GM12878 (cell line): Measurements from ENCODE around the gene UBE2QL1. TPM values are rescaled to one million over a fixed set of nuclear protein-coding genes. Genes with fewer than 3 reads are reported as not detected.

Experiments used
- ATAC-seq: fragments of 200-7000 bp; cut with Tn5 transposase; 3 replicates; pipeline ENCODE4 v1.9.1; 2020; ENCODE audit warnings: mild to moderate bottlenecking, moderate library complexity
- BruUV-seq: library from RNA; stranded (reverse); fragments of 400-500 nt; replicated peaks from 2 replicates; lab custom pipeline; 2021; lab: Mats Ljungman, UMichigan
- CTCF ChIA-PET: fragments of 300-600 bp; sonication (Branson Sonifier 250); formaldehyde crosslinking; extraction: SDS; loops from one replicate; lab custom pipeline; 2021; ENCODE audit warnings: inconsistent platforms; lab: Yijun Ruan, JAX
- POLR2A ChIA-PET: fragments of 350-600 bp; formaldehyde crosslinking; extraction: SDS; loops from one replicate; lab custom pipeline; 2021; ENCODE audit warnings: inconsistent platforms; lab: Charles Lee
- RAD21 ChIA-PET: fragments of 300-600 bp; sonication (Branson Sonifier 250); formaldehyde crosslinking; loops from one replicate; lab custom pipeline; 2023; ENCODE audit warnings: antibody characterized with exemption; ENCODE audit not compliant: unreplicated experiment; lab: Charles Lee
- SMC1A ChIA-PET: fragments of 300-600 bp; sonication (Branson Sonifier 250); formaldehyde crosslinking; loops from one replicate; lab custom pipeline; 2023; ENCODE audit not compliant: unreplicated experiment, uncharacterized antibody; lab: Charles Lee
- DNase-seq: peaks from one replicate; pipeline ENCODE4 v3.0.0-alpha.2; 2011; ENCODE audit warnings: low read depth, low spot score
- FAIRE-seq: peaks from 3 replicates; lab custom pipeline; 2011; peaks lifted over from hg19 to GRCh38; lab: Jason Lieb, UNC
- H2AFZ ChIP-seq: 2 replicates; pipeline ENCODE4 v1.6.0; 2011; ENCODE audit warnings: low read depth, low read length, control low read depth; ENCODE audit not compliant: control insufficient read depth
- H3K27ac ChIP-seq: 2 replicates; pipeline ENCODE4 v1.5.1; 2011; ENCODE audit warnings: control low read depth; ENCODE audit not compliant: control insufficient read depth, insufficient read depth
- H3K27me3 ChIP-seq, 2 experiments: replicated peaks in 1 of 2; 2 replicates each; pipeline versions ENCODE4 v1.6.0 to v1.6.1; 2011; ENCODE audit warnings: low read length in 1 of 2; ENCODE audit not compliant: control insufficient read depth in 2 of 2, insufficient read depth in 2 of 2
- H3K36me3 ChIP-seq, 2 experiments: 2 replicates each; pipeline ENCODE4 v1.5.1; 2011; ENCODE audit warnings: low read length in 1 of 2; ENCODE audit not compliant: control insufficient read depth in 2 of 2, insufficient read depth in 2 of 2
- H3K4me1 ChIP-seq: 2 replicates; pipeline ENCODE4 v1.6.1; 2011; ENCODE audit warnings: mild to moderate bottlenecking, low read length, moderate library complexity, mixed read lengths; ENCODE audit not compliant: control insufficient read depth, insufficient read depth
- H3K4me2 ChIP-seq: 2 replicates; pipeline ENCODE4 v1.6.0; 2011; ENCODE audit warnings: control low read depth; ENCODE audit not compliant: control insufficient read depth, insufficient read depth
- H3K4me3 ChIP-seq: fragments of 200-600 bp; sonication (generic); 2 replicates; pipeline ENCODE4 v1.5.1; 2016
- H3K79me2 ChIP-seq: 2 replicates; pipeline ENCODE4 v1.6.0; 2011; ENCODE audit warnings: low read length; ENCODE audit not compliant: control insufficient read depth, insufficient read depth
- H3K9ac ChIP-seq: 2 replicates; pipeline ENCODE4 v1.8.0; 2011; ENCODE audit warnings: low read length, control low read depth, mixed read lengths; ENCODE audit not compliant: control insufficient read depth, insufficient read depth
- H3K9me3 ChIP-seq: replicated peaks from 3 replicates; pipeline ENCODE4 v1.5.1; 2011; ENCODE audit warnings: mild to moderate bottlenecking, low read length; ENCODE audit not compliant: control insufficient read depth, insufficient read depth
- H4K20me1 ChIP-seq: 2 replicates; pipeline ENCODE4 v1.6.0; 2011; ENCODE audit not compliant: control insufficient read depth, insufficient read depth
- CHD4 ChIP-seq: fragments of 200-600 bp; sonication (generic); IDR thresholded peaks from 2 replicates; pipeline ENCODE4 v1.6.1; 2016; ENCODE audit warnings: mild to moderate bottlenecking
- FOXK2 ChIP-seq: fragments of 450-650 bp; IDR thresholded peaks from 2 replicates; pipeline ENCODE4 v1.6.1; 2017; ENCODE audit warnings: mild to moderate bottlenecking, moderate library complexity
- HCFC1 ChIP-seq: fragments of 150-350 bp; IDR thresholded peaks from 2 replicates; pipeline ENCODE4 v1.6.1; 2014; ENCODE audit warnings: low read length
- MYB ChIP-seq: fragments of 150-350 bp; IDR thresholded peaks from 2 replicates; pipeline ENCODE4 v1.6.1; 2014; ENCODE audit warnings: mild to moderate bottlenecking, low read depth, low read length, borderline replicate concordance
- NFXL1 ChIP-seq: fragments of 450-650 bp; IDR thresholded peaks from 2 replicates; pipeline ENCODE4 v1.6.1; 2017; ENCODE audit warnings: antibody characterized with exemption, mild to moderate bottlenecking, borderline replicate concordance
- RBBP5 ChIP-seq: fragments of 200-600 bp; sonication (generic); conservative IDR thresholded peaks from 2 replicates; pipeline ENCODE4 v1.6.1; 2016
- RFX5 ChIP-seq: IDR thresholded peaks from 2 replicates; pipeline ENCODE4 v1.6.1; 2011; ENCODE audit warnings: low read depth, low read length, improper control_type of control experiment
- SMAD1 ChIP-seq: fragments of 450-650 bp; IDR thresholded peaks from 2 replicates; pipeline ENCODE4 v1.6.1; 2018; ENCODE audit warnings: mild to moderate bottlenecking, low read depth; ENCODE audit not compliant: partially characterized antibody
- SP1 ChIP-seq: IDR thresholded peaks from one replicate; pipeline ENCODE4 v1.6.1; 2011; ENCODE audit warnings: low read depth, low read length
- SRF ChIP-seq, 2 experiments: IDR thresholded peaks; 2 replicates each; pipeline ENCODE4 v1.6.1; 2011; ENCODE audit warnings: low read depth in 2 of 2, low read length in 2 of 2, mild to moderate bottlenecking in 1 of 2, moderate library complexity in 1 of 2
- TBL1XR1 ChIP-seq: IDR thresholded peaks from 2 replicates; pipeline ENCODE4 v1.6.1; 2012; ENCODE audit warnings: low read depth, low read length, improper control_type of control experiment
- USF2 ChIP-seq: IDR thresholded peaks from 2 replicates; pipeline ENCODE4 v1.6.1; 2011; ENCODE audit warnings: low read depth, low read length, improper control_type of control experiment, borderline replicate concordance
- WGBS: methylation state at CpG from one replicate; pipeline ENCODE4 v1.1.6; 2016; ENCODE audit warnings: low lambda C conversion rate; ENCODE audit not compliant: insufficient replicate concordance, insufficient coverage; ENCODE audit errors: missing lambda C conversion rate; 5-methylcytosine and 5-hydroxymethylcytosine counted together
- in situ Hi-C: fragments of 300-500 bp; cut with MboI; formaldehyde crosslinking; loops from 9 replicates; pipeline ENCODE4 v1.14.3; 2018; ENCODE audit warnings: mixed read lengths
- intact Hi-C: fragments of 100-400 bp; cut with micrococcal nuclease; formaldehyde crosslinking; loops from one replicate; pipeline ENCODE4 v1.14.2; 2022; ENCODE audit not compliant: unreplicated experiment
- polyA plus RNA-seq, 11 experiments: library from polyadenylated mRNA; depleted of rRNA in 4 of 11; unstranded in 6 of 11; stranded (reverse) in 5 of 11; fragments of >200 nt; fragmentation: Nextera tagmentation in 4 of 11; fragmentation: Illumina TruSeq in 1 of 11; extraction: Ambion mirVana in 4 of 11; extraction: Trizol in 1 of 11; gene quantifications; 1 replicate in 1 of 11; 2 replicates in 10 of 11; pipeline versions ENCODE4 v1.2.1 to v1.2.3, GENCODE V29; 2011 to 2016; ENCODE audit warnings: inconsistent platforms in 2 of 11, missing spikeins in 2 of 11, low read depth in 1 of 11
- total RNA-seq, 4 experiments: library from RNA; depleted of rRNA in 3 of 4; stranded (reverse); fragments of >200 nt in 3 of 4; fragmentation: Illumina TruSeq in 1 of 4; extraction: Trizol in 1 of 4; gene quantifications; 2 replicates each; pipeline versions ENCODE4 v1.2.1 to v1.2.3, GENCODE V29; 2013 to 2021
- TF ChIP-seq, protein P1 (sequence below): fragments of 150-350 bp; IDR thresholded peaks from 2 replicates; pipeline ENCODE4 v1.6.1; 2014; ENCODE audit warnings: mild to moderate bottlenecking, low read depth, low read length
- TF ChIP-seq, protein P2 (sequence below): fragments of 450-650 bp; IDR thresholded peaks from 2 replicates; pipeline ENCODE4 v1.6.1; 2017; ENCODE audit warnings: borderline replicate concordance

UBE2QL1 gene
- total and polyA plus RNA-seq, 10 of the 15 experiments (the other 5 are each of a cell fraction or from before 2014, with no cell fraction given), result 0.03 to 0.62 (median 0.04) TPM; not detected in 6

GRCh38 chr5:6504677-6505415 lies 56.2 kb downstream of the UBE2QL1 start:
- ChIA-PET POLR2A (no interaction called here), SMC1A (interaction anchor here (0.8 kb wide), 1 partner anchor 13 kb away, joined by 3 read pairs; no protein-coding TSS in a partner anchor), RAD21 (no interaction called here), CTCF (no interaction called here)
- FAIRE-seq, result no peak
- in situ Hi-C loops (no loop called here), intact Hi-C loops (no loop called here)
- Histone ChIP-seq H3K79me2 (no peaks in the 10 kb centered on the region), H3K4me1 (no peaks in the 10 kb centered on the region), H3K4me2 (no peak overlapping the region), H2AFZ (no peak overlapping the region), H3K36me3 (no peaks in the 10 kb centered on the region), H3K9ac (no peak overlapping the region), H3K4me3 (no peak overlapping the region), H4K20me1 (no peaks in the 10 kb centered on the region), H3K27me3 (no peaks in the 10 kb centered on the region), H3K27ac (no peak overlapping the region), H3K9me3 (no peaks in the 10 kb centered on the region; the same call in 2 of the 3 replicates)
- BruUV-seq, result no TSS peak
- DNase-seq, result no peak
- no peak for ATAC-seq
- TF ChIP-seq RFX5 (no peak), SMAD1 (no peak), HCFC1 (no peak), SRF (IDR thresholded peaks at IDR 0.05; ENCODE audit: low read depth in 2 of 2, low read length in 2 of 2) (no peak), SP1 (no peak), FOXK2 (no peak), USF2 (no peak), TBL1XR1 (no peak), RBBP5 (no peak), NFXL1 (no peak), CHD4 (no peak), MYB (no peak)
- TF ChIP-seq, protein P1, sequence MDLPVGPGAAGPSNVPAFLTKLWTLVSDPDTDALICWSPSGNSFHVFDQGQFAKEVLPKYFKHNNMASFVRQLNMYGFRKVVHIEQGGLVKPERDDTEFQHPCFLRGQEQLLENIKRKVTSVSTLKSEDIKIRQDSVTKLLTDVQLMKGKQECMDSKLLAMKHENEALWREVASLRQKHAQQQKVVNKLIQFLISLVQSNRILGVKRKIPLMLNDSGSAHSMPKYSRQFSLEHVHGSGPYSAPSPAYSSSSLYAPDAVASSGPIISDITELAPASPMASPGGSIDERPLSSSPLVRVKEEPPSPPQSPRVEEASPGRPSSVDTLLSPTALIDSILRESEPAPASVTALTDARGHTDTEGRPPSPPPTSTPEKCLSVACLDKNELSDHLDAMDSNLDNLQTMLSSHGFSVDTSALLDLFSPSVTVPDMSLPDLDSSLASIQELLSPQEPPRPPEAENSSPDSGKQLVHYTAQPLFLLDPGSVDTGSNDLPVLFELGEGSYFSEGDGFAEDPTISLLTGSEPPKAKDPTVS, result no peak
- TF ChIP-seq, protein P2, sequence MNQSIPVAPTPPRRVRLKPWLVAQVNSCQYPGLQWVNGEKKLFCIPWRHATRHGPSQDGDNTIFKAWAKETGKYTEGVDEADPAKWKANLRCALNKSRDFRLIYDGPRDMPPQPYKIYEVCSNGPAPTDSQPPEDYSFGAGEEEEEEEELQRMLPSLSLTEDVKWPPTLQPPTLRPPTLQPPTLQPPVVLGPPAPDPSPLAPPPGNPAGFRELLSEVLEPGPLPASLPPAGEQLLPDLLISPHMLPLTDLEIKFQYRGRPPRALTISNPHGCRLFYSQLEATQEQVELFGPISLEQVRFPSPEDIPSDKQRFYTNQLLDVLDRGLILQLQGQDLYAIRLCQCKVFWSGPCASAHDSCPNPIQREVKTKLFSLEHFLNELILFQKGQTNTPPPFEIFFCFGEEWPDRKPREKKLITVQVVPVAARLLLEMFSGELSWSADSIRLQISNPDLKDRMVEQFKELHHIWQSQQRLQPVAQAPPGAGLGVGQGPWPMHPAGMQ, result no peak
- 15% methylated on average over 8 of the region's 8 CpGs for WGBS
